Measurements from ENCODE around the gene CA4.

Gene CA4

GRCh38 chr17:60156746-60157145, 7.0 kb downstream of the CA4 start:
- Histone ChIP-seq H3K4me3 (ENCODE audit: low read depth, low read length) (no peak overlapping the region), H3K9me3 (ENCODE audit: control insufficient read depth, insufficient read depth, low read depth, low read length) (no peaks in the 10 kb centered on the region), H3K4me1 (ENCODE audit: control insufficient read depth, insufficient read depth, low read length) (no peaks in the 10 kb centered on the region), H3K36me3 (ENCODE audit: control insufficient read depth in 2 of 2, insufficient read depth in 1 of 2, low read length in 2 of 2) (no peaks in the 10 kb centered on the region), H3K27ac (ENCODE audit: extremely low read depth, low read depth, low read length) (no peak overlapping the region)
- CTCF ChIA-PET: interaction anchor here (0.5 to 1.3 kb wide), 3 partner anchors 14 to 127 kb away, joined by 3 to 4 read pairs (median 3); no protein-coding TSS in a partner anchor
- POLR2A ChIA-PET: no interaction called here
- TF ChIP-seq ZIC2 (tag by site-specific recombination; IDR thresholded peaks at IDR 0.05) (no peak), ZSCAN30 (tag by site-specific recombination; IDR thresholded peaks at IDR 0.05) (no peak), ZNF214 (tag by site-specific recombination; IDR thresholded peaks at IDR 0.05; ENCODE audit: borderline replicate concordance) (no peak), ZNF221 (tag by site-specific recombination; IDR thresholded peaks at IDR 0.05; ENCODE audit: borderline replicate concordance) (no peak), ZNF510 (tag by site-specific recombination; IDR thresholded peaks at IDR 0.05; ENCODE audit: insufficient replicate concordance) (no peak), ZNF555 (tag by site-specific recombination; conservative IDR thresholded peaks at IDR 0.05) (no peak), ZNF350 (tag by site-specific recombination; IDR thresholded peaks at IDR 0.05) (no peak), ZNF529 (tag by site-specific recombination; IDR thresholded peaks at IDR 0.05; ENCODE audit: insufficient replicate concordance) (no peak), ZNF776 (tag by site-specific recombination; IDR thresholded peaks at IDR 0.05; ENCODE audit: borderline replicate concordance) (no peak), ZNF391 (tag by site-specific recombination; IDR thresholded peaks at IDR 0.05; ENCODE audit: borderline replicate concordance, low read depth) (no peak), ZNF544 (tag by site-specific recombination; IDR thresholded peaks at IDR 0.05) (no peak)
- TF ChIP-seq, protein P1, sequence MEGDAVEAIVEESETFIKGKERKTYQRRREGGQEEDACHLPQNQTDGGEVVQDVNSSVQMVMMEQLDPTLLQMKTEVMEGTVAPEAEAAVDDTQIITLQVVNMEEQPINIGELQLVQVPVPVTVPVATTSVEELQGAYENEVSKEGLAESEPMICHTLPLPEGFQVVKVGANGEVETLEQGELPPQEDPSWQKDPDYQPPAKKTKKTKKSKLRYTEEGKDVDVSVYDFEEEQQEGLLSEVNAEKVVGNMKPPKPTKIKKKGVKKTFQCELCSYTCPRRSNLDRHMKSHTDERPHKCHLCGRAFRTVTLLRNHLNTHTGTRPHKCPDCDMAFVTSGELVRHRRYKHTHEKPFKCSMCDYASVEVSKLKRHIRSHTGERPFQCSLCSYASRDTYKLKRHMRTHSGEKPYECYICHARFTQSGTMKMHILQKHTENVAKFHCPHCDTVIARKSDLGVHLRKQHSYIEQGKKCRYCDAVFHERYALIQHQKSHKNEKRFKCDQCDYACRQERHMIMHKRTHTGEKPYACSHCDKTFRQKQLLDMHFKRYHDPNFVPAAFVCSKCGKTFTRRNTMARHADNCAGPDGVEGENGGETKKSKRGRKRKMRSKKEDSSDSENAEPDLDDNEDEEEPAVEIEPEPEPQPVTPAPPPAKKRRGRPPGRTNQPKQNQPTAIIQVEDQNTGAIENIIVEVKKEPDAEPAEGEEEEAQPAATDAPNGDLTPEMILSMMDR (tag by site-specific recombination; IDR thresholded peaks at IDR 0.05): no peak

DNA sequence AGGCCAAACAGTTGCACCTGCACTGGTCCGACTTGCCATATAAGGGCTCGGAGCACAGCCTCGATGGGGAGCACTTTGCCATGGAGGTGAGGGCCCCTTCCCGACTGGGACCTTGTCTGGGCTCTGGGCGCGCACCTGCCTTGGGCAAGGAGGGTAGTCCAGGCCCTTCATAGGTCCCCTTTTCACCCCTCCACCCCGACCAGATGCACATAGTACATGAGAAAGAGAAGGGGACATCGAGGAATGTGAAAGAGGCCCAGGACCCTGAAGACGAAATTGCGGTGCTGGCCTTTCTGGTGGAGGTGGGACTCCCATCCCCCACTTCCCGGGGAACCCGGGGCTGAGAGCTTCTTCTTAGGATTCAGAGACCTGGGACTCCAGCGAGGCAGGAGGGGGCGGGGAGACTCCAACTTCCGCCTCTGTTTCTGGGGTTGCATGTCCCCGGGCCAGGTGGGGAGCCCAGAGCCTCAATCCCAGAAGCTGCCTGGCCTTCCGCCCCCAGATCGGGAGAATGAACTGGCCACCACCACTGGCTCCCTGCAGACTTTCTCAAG, 7.8 kb downstream of the CA4 start:
- CTCF ChIA-PET: interaction anchor here (0.8 to 1.3 kb wide), 2 partner anchors 10 to 15 kb away, joined by 3 to 4 read pairs; no protein-coding TSS in a partner anchor
- H3K9me3 ChIP-seq (ENCODE audit: control insufficient read depth, insufficient read depth, low read depth, low read length): no peaks in the 10 kb centered on the region
- POLR2A ChIA-PET: no interaction called here

DNA sequence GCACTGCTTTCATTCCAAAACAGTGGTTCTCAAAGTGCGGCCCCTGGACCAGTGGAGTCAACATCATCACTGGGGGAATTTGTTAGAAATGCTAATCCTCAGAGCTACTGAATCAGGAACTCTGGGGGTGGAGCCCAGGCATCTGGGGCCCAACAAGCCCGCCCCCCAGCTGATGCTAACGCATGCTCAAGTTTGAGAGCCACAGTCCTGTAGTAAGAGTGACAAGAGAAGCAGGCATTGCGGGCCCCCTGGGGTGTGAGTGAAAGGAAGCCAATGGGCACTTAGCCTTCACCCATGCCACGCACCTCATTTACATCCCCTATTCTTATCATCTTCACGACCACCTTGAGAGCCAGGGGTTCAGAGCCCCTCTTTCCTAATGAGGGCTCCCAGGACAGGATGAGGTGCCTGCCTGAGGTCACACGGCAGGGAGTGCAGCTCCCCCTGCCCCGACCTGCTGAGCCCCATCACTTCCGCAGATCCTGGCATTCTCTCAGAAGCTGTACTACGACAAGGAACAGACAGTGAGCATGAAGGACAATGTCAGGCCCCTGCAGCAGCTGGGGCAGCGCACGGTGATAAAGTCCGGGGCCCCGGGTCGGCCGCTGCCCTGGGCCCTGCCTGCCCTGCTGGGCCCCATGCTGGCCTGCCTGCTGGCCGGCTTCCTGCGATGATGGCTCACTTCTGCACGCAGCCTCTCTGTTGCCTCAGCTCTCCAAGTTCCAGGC, 9.1 kb downstream of the CA4 start:
- no peak overlapping the region for H3K27ac ChIP-seq (ENCODE audit: extremely low read depth, low read depth, low read length)
- ChIA-PET POLR2A (no interaction called here), CTCF (interaction anchor here (2.0 kb wide), 1 partner anchor 16 kb away, joined by 8 read pairs; no protein-coding TSS in a partner anchor)
- no peak overlapping the region for H3K4me3 ChIP-seq (ENCODE audit: low read depth, low read length)
- H3K9me3 ChIP-seq (ENCODE audit: control insufficient read depth, insufficient read depth, low read depth, low read length): no peaks in the 10 kb centered on the region
- H3K4me1 ChIP-seq (ENCODE audit: control insufficient read depth, insufficient read depth, low read length): no peaks in the 10 kb centered on the region
- no peaks in the 10 kb centered on the region for H3K36me3 ChIP-seq (ENCODE audit: control insufficient read depth in 2 of 2, insufficient read depth in 1 of 2, low read length in 2 of 2)
- no peak for TF ChIP-seq ZSCAN30 (tag by site-specific recombination; IDR thresholded peaks at IDR 0.05)
- TF ChIP-seq ZIC2 (tag by site-specific recombination; IDR thresholded peaks at IDR 0.05): peak; percentile 88
- TF ChIP-seq ZNF426 (tag by site-specific recombination; IDR thresholded peaks at IDR 0.05): no peak
- TF ChIP-seq ZNF2 (tag by site-specific recombination; IDR thresholded peaks at IDR 0.05): no peak
- TF ChIP-seq, protein P2, sequence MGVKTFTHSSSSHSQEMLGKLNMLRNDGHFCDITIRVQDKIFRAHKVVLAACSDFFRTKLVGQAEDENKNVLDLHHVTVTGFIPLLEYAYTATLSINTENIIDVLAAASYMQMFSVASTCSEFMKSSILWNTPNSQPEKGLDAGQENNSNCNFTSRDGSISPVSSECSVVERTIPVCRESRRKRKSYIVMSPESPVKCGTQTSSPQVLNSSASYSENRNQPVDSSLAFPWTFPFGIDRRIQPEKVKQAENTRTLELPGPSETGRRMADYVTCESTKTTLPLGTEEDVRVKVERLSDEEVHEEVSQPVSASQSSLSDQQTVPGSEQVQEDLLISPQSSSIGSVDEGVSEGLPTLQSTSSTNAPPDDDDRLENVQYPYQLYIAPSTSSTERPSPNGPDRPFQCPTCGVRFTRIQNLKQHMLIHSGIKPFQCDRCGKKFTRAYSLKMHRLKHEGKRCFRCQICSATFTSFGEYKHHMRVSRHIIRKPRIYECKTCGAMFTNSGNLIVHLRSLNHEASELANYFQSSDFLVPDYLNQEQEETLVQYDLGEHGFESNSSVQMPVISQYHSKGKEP (tag by site-specific recombination; IDR thresholded peaks at IDR 0.05): no peak
- no peak for TF ChIP-seq ZBTB17 (tag by site-specific recombination; IDR thresholded peaks at IDR 0.05)
- no peak for TF ChIP-seq ZFP41 (tag by site-specific recombination; IDR thresholded peaks at IDR 0.05; ENCODE audit: borderline replicate concordance)
- TF ChIP-seq SP3 (tag by site-specific recombination; IDR thresholded peaks at IDR 0.05): no peak
- TF ChIP-seq, protein P3, sequence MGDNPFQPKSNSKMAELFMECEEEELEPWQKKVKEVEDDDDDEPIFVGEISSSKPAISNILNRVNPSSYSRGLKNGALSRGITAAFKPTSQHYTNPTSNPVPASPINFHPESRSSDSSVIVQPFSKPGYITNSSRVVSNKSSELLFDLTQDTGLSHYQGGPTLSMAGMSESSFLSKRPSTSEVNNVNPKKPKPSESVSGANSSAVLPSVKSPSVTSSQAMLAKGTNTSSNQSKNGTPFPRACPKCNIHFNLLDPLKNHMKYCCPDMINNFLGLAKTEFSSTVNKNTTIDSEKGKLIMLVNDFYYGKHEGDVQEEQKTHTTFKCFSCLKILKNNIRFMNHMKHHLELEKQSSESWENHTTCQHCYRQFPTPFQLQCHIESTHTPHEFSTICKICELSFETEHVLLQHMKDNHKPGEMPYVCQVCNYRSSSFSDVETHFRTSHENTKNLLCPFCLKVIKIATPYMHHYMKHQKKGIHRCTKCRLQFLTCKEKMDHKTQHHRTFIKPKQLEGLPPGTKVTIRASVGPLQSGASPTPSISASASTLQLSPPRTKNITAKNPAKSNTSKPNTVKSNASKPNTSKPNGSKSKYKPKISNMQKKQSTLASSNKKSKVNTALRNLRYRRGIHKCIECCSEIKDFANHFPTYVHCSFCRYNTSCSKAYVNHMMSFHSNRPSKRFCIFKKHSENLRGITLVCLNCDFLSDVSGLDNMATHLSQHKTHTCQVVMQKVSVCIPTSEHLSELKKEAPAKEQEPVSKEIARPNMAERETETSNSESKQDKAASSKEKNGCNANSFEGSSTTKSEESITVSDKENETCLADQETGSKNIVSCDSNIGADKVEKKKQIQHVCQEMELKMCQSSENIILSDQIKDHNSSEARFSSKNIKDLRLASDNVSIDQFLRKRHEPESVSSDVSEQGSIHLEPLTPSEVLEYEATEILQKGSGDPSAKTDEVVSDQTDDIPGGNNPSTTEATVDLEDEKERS (tag by site-specific recombination; IDR thresholded peaks at IDR 0.05): no peak
- TF ChIP-seq MYNN (tag by site-specific recombination; IDR thresholded peaks at IDR 0.05; ENCODE audit: borderline replicate concordance): no peak
- TF ChIP-seq BCL6B (tag by site-specific recombination; IDR thresholded peaks at IDR 0.05): no peak

More for the DNA sequence above, 7.8 kb downstream of the CA4 start:
- peak; percentile 32; the same call in 1 of the 2 replicates for TF ChIP-seq ZBTB17 (tag by site-specific recombination; IDR thresholded peaks at IDR 0.05)
- no peak for TF ChIP-seq TCF7L2 (IDR thresholded peaks at IDR 0.05; ENCODE audit: borderline replicate concordance, low read depth, low read length)
- TF ChIP-seq HOXC10 (CRISPR knock-in tag; IDR thresholded peaks at IDR 0.05): no peak
- Histone ChIP-seq H3K4me1 (ENCODE audit: control insufficient read depth, insufficient read depth, low read length) (no peaks in the 10 kb centered on the region), H3K4me3 (ENCODE audit: low read depth, low read length) (no peak overlapping the region), H3K27ac (ENCODE audit: extremely low read depth, low read depth, low read length) (no peak overlapping the region), H3K36me3 (ENCODE audit: control insufficient read depth in 2 of 2, insufficient read depth in 1 of 2, low read length in 2 of 2) (no peaks in the 10 kb centered on the region)

All from HEK293 (cell line).